Activated CD4-positive, CD25-positive, alpha-beta regulatory T cell (primary cell): Measurements from ENCODE around the gene BBS4.
"Not testable (repeated sequence)": the region's sequence is repeated elsewhere in the genome, so short reads cannot be mapped to it uniquely, and the experiment has no call there.

Source experiments
- DNase-seq, 4 experiments: peaks; one replicate each; lab custom pipeline; 2025; lab: John Stamatoyannopoulos, UW

The BBS4 gene

GRCh38 chr15:72685925-72686794 is at the start of gene BBS4, which contains the start of gene HIGD2B:
Gene BBS4, plus strand, starts transcription at chr15:72686207. Its CDS starts 21 bp downstream, at chr15:72686228.
Gene HIGD2B, minus strand, starts transcription at chr15:72686182. Its CDS starts 9,808 bp downstream, at chr15:72676374.
- DNase-seq: no peak

DNA sequence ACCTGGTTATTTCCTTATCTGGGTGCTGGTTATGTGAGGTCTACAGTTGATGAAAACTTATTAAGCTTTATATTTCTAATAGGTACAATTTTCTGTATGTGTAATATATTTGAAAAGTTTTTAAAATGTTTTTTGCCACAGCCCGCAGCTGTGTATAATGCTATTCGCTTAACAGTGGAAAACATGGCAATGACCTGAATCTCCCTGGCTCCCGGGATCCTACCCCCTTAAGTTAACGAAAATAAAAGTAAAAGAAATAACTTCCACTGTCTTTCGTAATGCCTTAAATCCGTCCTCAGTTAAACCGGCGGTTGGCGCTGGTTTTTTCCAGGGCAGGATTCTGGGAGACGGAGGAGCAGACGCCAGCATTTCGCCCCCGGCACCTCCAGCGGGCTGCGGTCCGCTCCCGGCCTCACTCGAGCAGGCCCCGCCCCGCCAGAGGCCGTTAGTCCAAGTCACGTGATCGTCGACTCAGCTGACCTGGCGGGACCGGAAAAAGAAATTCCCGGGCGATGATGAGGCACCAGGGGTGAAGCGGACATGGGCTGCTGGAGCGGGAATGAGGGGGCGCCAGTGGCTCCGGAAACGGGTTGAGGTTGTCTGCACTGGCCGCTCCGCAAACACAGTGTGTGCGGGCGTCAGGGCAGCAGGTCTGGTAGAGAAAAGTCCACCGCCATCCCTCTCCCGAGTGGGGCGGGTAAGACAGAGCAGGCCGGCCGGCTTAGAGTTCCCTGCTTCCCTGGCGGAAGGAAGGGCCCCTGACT is 49.3 kb upstream of the BBS4 start:
- not testable (repeated sequence) for DNase-seq

GRCh38 chr15:72639759-72640483 is 46.1 kb upstream of the BBS4 start:
- DNase-seq: not testable (repeated sequence)

DNA sequence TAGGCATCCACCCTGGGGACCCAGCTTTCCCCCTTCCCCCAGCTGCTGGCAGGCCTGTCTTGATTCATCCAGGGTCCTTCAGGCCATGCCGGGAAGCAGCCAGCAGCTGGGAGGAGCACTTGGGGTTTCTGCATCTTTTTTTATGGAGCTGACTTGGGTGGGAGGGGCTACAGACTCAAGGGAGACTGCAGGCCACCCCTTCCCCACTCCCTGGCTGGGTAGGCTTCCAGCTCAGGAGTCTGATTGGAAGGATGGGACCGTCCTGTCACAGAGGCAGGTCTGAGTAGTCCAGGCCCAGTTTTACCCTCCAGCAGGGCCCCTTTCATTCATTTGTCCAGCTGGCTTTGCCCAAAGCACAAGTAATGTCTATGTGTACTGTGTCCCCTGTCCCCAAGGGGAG is 43.7 kb upstream of the BBS4 start:
- not testable (repeated sequence) for DNase-seq

- not testable (repeated sequence) for DNase-seq
These were observed 37.3 kb upstream of the BBS4 start for GRCh38 chr15:72648631-72649253.

GRCh38 chr15:72654397-72654796 is 31.6 kb upstream of the BBS4 start, which contains the start of gene GOLGA6B:
Gene GOLGA6B, plus strand, starts transcription at chr15:72654697. Its CDS starts 41 bp downstream, at chr15:72654738.
- not testable (repeated sequence) for DNase-seq

DNA sequence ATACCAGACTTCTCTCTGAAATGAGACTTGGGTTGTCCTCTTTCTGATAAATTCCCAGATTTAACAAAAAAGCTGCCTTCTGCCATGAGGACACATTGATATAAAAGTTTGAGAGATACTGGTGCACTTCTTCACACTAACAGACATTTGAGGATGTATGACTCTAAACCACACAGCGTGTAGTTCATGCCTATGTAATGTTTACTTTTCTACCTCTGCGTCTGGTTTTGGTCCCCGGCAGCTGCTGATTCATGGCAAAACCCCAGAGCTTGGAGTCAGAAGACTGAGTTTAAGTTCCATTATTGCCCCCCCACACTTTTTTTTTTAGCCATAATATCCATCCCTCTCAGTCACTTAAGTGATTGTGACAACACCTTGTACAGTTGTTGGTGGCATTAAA is 30.0 kb upstream of the BBS4 start:
- DNase-seq: not testable (repeated sequence)

- not testable (repeated sequence) for DNase-seq
These were observed 24.9 kb upstream of the BBS4 start for GRCh38 chr15:72661081-72661480.

- DNase-seq: not testable (repeated sequence)
These were observed 22.1 kb upstream of the BBS4 start for GRCh38 chr15:72663931-72664330.

GRCh38 chr15:72665706-72666105 is 20.3 kb upstream of the BBS4 start:
- DNase-seq: not testable (repeated sequence)

DNA sequence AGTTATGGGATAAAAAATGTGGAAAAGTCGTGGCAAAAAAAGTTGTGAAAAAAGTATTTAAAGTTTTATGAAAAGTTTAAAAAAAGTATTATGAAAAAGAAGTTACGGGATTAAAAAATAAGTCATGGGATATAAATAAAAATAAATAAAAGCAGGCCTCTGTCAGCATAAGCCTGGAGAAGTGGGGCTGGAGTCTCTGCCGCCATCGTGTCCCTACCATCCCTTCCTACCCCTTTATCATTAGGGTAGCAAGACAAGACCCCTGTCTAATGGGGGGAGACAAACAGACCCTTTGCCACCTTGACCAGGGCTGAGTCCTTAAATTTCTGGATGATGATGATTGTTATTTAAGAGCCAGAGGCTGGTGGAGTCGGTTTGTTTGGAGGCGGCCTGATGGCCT is 16.2 kb upstream of the BBS4 start:
- DNase-seq: not testable (repeated sequence)

- DNase-seq: not testable (repeated sequence)
These were observed 15.2 kb upstream of the BBS4 start for GRCh38 chr15:72670656-72671352.

DNA sequence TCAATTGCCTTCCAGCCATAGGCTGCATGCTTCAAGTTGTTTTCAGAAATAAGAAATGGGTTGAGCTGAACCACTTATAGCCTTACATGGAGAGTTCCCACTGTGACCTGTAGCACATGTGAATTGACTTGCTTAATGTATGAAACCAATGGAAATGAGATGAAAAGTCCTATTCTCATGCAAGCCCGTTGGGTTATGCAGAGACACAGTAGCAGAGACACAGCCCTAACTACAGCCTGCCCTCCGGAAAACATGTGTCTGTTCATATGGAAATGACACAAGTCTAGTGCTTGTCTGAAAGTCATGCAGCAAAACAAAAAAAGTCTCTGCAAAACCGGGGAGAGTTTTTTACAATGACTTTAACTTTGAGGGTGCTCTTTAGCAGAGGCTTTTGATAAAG is 14.5 kb upstream of the BBS4 start:
- no peak for DNase-seq

GRCh38 chr15:72676838-72677237 is 9.2 kb upstream of the BBS4 start:
- DNase-seq: no peak

GRCh38 chr15:72680931-72681330 is 5.1 kb upstream of the BBS4 start:
- DNase-seq: no peak

- DNase-seq: no peak
These were observed 3.2 kb upstream of the BBS4 start for GRCh38 chr15:72682772-72683171.

GRCh38 chr15:72685301-72685924 is 594 bp upstream of the BBS4 start:
- DNase-seq: no peak

DNA sequence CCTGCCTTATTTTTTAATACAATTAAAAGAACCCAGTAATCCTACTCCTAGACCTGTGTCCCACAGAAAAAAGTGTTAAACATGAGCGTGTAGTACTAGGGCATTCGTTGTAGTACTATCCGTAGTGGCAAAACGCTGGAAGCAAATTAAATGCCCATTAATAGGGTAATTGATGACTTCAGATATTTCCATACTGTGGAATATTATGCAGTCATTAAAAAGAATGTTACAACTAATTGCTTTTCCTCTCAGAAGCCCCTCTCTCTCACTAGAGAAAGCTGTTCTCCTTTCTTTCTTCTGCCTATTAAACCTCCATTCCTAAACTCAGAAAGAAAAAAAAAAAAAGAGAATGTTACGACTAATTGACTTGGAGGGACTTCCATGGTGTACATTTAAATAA is 2.7 kb downstream of the BBS4 start:
- DNase-seq: no peak

DNA sequence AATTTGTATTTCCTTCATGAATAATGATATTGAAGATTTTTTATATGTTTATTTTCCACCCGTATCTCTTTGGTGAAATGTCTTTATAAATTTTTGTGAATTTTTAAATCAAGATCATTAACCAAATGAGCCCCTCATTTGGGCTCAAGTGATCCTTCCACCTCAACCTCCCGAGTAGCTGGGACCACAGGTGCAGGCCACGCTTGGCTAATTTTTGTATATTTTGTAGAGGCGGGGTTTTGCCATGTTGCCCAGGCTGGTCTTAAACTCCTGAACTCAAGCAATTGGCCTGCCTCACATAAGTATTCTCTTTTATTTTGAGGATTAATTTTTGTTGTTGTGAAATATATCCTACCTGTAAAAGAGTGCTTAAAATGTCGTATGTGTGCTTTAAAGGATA is 4.9 kb downstream of the BBS4 start:
- no peak for DNase-seq

DNA sequence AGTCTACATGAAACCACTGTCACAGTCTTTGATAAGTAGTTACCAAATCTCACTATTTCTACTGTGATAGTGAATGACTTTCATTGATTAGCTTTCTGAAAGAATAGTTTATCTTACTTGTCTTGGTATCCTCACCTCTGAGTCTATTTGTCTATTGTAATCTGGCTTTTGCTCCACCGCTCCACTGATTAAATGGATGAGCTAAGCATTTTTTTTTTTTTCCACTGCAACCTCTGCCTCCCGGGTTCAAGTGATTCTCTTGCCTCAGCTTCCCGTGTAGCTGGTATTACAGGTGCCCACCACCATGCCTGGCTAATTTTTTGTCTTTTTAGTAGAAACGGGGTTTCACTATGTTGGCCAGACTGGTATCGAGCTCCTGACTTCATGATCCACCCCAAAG is 12.9 kb downstream of the BBS4 start:
- DNase-seq: no peak

DNA sequence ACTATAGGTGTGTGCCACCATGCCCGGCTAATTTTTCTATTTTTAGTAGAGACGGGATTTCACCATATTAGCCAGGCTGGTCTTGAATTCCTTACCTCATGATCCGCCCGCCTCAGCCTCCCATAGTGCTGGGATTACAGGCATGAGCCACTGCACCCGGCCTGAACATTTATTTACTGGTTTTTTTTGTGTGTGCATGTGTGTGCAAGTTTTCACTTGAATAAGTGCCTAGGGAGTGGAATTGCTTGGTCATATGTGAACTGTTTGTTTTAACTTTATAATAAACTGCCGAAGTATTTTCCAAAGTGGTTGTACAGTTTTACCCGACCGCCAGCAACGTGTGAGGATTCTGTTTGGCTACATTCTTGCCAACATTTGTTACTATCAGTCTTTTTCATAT is 14.1 kb downstream of the BBS4 start:
- no peak for DNase-seq
